CD4-positive, alpha-beta T cell (primary cell): ENCODE data around the gene CYB5R3. TPM values are rescaled to one million over a fixed set of nuclear protein-coding genes. Genes with fewer than 3 reads are reported as not detected.

ENCODE experiments used
- ATAC-seq: fragments of 200-7000 bp; cut with Tn5 transposase; one replicate; pipeline ENCODE4 v1.10.0; 2022; ENCODE audit warnings: mild to moderate bottlenecking; ENCODE audit not compliant: poor library complexity
- CTCF ChIA-PET: fragments of 350-600 bp; sonication (Branson Sonifier 250); formaldehyde crosslinking; loops from one replicate; lab custom pipeline; 2021; ENCODE audit warnings: antibody characterized with exemption, inconsistent platforms; lab: Charles Lee
- POLR2A ChIA-PET: fragments of 350-600 bp; sonication (Branson Sonifier 250); formaldehyde crosslinking; loops from one replicate; lab custom pipeline; 2021; ENCODE audit warnings: antibody characterized with exemption, inconsistent platforms; lab: Charles Lee
- DNase-seq, 14 experiments: peaks; one replicate each; pipeline ENCODE4 v3.0.0-alpha.2; 2013 to 2020; ENCODE audit warnings: mixed read lengths in 2 of 14
- H3K27ac ChIP-seq, 2 donors: one replicate each; pipeline versions ENCODE4 v1.5.1 to v1.7.0; 2013; ENCODE audit warnings: low read length in 2 of 2, low read depth in 1 of 2, mild to moderate bottlenecking in 1 of 2
- H3K27me3 ChIP-seq, 2 experiments: 1 replicate in 1 of 2; 2 replicates in 1 of 2; pipeline versions ENCODE4 v1.6.1 to v1.7.0; 2013; ENCODE audit warnings: low read length in 2 of 2, control low read depth in 1 of 2, mild to moderate bottlenecking in 1 of 2, moderate library complexity in 1 of 2; ENCODE audit not compliant: insufficient read depth in 2 of 2, control insufficient read depth in 1 of 2
- H3K36me3 ChIP-seq: one replicate; pipeline ENCODE4 v1.6.1; 2013; ENCODE audit warnings: low read length, control low read depth; ENCODE audit not compliant: insufficient read depth
- H3K4me1 ChIP-seq: one replicate; pipeline ENCODE4 v1.6.1; 2013; ENCODE audit warnings: low read length, control low read depth; ENCODE audit not compliant: insufficient read depth
- H3K4me3 ChIP-seq: one replicate; pipeline ENCODE4 v1.5.1; 2013; ENCODE audit warnings: mild to moderate bottlenecking, low read length, moderate library complexity
- H3K9me3 ChIP-seq, 2 experiments: 1 replicate in 1 of 2; 2 replicates in 1 of 2; pipeline versions ENCODE4 v1.6.1 to v1.7.0; 2013; ENCODE audit warnings: low read length in 2 of 2, mild to moderate bottlenecking in 2 of 2, control low read depth in 1 of 2, moderate library complexity in 1 of 2; ENCODE audit not compliant: control insufficient read depth in 1 of 2, insufficient read depth in 1 of 2
- H3K27ac Mint-ChIP-seq: one replicate; pipeline ENCODE4 v1.8.0; 2020; ENCODE audit warnings: mixed read lengths
- H3K27me3 Mint-ChIP-seq: one replicate; pipeline ENCODE4 v1.8.0; 2021; ENCODE audit warnings: mixed read lengths
- H3K36me3 Mint-ChIP-seq: one replicate; pipeline ENCODE4 v1.8.0; 2021; ENCODE audit warnings: low read depth, mixed read lengths
- H3K4me1 Mint-ChIP-seq: one replicate; pipeline ENCODE4 v1.8.0; 2021; ENCODE audit warnings: low read depth, mixed read lengths
- H3K4me3 Mint-ChIP-seq: one replicate; pipeline ENCODE4 v1.8.0; 2020; ENCODE audit warnings: mild to moderate bottlenecking, mixed read lengths
- H3K9me3 Mint-ChIP-seq: one replicate; pipeline ENCODE4 v1.8.0; 2020; ENCODE audit warnings: mixed read lengths
- intact Hi-C, 2 experiments: fragments of 100-400 bp; cut with DNase I in 1 of 2; cut with micrococcal nuclease in 1 of 2; formaldehyde crosslinking; loops; one replicate each; pipeline versions ENCODE4 v1.15.1 to v1.9.0; 2023 to 2025; cut with DNase I, micrococcal nuclease
- total RNA-seq, 174 experiments: library from RNA in 2 of 174; stranded (reverse) in 2 of 174; gene quantifications; one replicate each; pipeline ENCODE4 v1.2.3 and lab custom pipeline; 2021 to 2026
- TF ChIP-seq, protein P1 (sequence below): fragments of 200-600 bp; IDR thresholded peaks from one replicate; pipeline ENCODE4 v1.8.0; 2022; ENCODE audit warnings: antibody characterized with exemption, mild to moderate bottlenecking

The CYB5R3 gene
- total RNA-seq, 2 experiments from 2014 or later: 39.8 to 41.2 TPM

DNA sequence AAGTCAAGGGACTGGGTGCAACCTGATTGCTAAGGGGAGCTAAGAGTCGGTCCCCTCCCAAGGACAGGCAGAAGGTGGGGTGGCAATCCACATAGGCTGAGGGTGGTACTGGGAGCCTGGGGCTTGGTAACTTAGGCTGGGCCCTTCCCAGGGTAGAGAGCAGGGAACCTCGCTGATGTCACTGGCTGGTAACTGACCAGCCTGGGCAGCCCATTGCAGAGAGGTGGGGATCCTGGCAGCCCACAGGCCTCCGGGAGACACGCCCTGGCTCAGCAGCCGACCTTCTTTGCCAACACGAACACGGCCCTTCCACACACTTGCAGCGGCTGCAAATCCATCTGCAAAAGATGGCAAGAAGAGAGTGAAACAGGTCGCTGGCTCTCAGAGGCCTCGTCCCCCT, 46.1 kb upstream of the CYB5R3 start:
- Histone ChIP-seq H3K36me3 (no peaks in the 10 kb centered on the region), H3K27ac (no peak overlapping the region), H3K4me1 (no peaks in the 10 kb centered on the region), H3K9me3 (peaks cover 0 to 5% of the 10 kb centered on the region in 2 experiments), H3K4me3 (no peak overlapping the region), H3K27me3 (no peaks in the 10 kb centered on the region)
- no peaks in the 10 kb centered on the region for H3K36me3 Mint-ChIP-seq
- H3K27ac Mint-ChIP-seq: no peak overlapping the region
- ChIA-PET POLR2A (no interaction called here), CTCF (no interaction called here)
- TF ChIP-seq, protein P1, sequence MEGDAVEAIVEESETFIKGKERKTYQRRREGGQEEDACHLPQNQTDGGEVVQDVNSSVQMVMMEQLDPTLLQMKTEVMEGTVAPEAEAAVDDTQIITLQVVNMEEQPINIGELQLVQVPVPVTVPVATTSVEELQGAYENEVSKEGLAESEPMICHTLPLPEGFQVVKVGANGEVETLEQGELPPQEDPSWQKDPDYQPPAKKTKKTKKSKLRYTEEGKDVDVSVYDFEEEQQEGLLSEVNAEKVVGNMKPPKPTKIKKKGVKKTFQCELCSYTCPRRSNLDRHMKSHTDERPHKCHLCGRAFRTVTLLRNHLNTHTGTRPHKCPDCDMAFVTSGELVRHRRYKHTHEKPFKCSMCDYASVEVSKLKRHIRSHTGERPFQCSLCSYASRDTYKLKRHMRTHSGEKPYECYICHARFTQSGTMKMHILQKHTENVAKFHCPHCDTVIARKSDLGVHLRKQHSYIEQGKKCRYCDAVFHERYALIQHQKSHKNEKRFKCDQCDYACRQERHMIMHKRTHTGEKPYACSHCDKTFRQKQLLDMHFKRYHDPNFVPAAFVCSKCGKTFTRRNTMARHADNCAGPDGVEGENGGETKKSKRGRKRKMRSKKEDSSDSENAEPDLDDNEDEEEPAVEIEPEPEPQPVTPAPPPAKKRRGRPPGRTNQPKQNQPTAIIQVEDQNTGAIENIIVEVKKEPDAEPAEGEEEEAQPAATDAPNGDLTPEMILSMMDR: no peak
- no peaks in the 10 kb centered on the region for H3K27me3 Mint-ChIP-seq
- H3K9me3 Mint-ChIP-seq: no peaks in the 10 kb centered on the region
- H3K4me3 Mint-ChIP-seq: no peak overlapping the region
- H3K4me1 Mint-ChIP-seq: no peaks in the 10 kb centered on the region
- intact Hi-C loops: no loop called here
- ATAC-seq: no peak
- no peak for DNase-seq

DNA sequence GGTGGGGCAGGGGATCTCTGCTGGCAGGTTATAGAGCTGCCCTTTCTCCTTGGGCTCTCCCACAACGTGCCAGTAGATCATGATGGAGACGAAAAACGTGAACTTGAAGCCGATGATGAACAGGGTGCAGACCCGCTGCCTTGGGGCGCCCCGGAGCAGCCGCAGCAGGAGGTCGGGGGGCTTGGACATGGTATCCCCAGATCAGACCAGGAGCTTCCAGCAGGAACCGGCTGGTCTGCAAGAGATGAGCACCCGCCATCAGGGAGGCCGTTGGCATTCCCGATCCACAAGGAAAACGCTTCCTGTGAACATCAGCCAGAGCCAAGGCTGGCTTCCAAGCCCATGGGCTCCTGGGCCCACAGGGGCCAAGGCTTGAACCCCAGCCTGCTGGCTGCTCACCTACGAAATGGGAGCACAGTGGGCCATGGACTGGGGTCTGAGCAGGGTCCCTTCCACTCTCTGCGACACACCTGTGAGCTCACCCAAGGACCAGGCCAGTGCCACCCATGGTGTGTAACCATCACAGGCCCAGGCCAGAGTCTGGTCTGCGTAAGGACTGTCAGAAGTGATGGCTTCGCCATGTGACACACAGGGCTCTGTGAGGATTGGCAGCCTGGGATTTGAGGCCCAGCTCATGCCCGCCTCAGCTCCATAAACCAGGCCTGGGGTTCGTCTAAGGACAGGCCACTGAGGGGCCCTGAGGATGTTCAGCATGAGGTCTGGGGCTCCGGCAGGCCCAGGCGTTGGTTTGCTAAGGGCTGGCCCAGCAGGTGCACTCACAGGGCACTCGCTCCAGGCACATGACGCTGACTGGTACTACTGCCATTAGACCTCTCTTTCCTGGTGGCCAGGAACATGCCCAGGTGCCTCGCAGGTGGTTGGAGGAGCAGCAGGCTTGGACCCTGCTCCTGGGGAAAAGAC, 44.8 kb upstream of the CYB5R3 start:
- TF ChIP-seq, protein P1: no peak
- ChIA-PET CTCF (no interaction called here), POLR2A (no interaction called here)
- no peak for ATAC-seq
- peaks cover 0 to 5% of the 10 kb centered on the region in 2 experiments for H3K9me3 ChIP-seq
- Mint-ChIP-seq H3K27me3 (no peaks in the 10 kb centered on the region), H3K4me1 (no peaks in the 10 kb centered on the region), H3K9me3 (no peaks in the 10 kb centered on the region), H3K27ac (no peak overlapping the region), H3K36me3 (no peaks in the 10 kb centered on the region), H3K4me3 (no peak overlapping the region)
- no peak overlapping the region for H3K27ac ChIP-seq
- H3K36me3 ChIP-seq: no peaks in the 10 kb centered on the region
- H3K4me1 ChIP-seq: no peaks in the 10 kb centered on the region
- H3K4me3 ChIP-seq: no peak overlapping the region
- DNase-seq: no peak
- intact Hi-C loops: no loop called here
- H3K27me3 ChIP-seq: no peaks in the 10 kb centered on the region

DNA sequence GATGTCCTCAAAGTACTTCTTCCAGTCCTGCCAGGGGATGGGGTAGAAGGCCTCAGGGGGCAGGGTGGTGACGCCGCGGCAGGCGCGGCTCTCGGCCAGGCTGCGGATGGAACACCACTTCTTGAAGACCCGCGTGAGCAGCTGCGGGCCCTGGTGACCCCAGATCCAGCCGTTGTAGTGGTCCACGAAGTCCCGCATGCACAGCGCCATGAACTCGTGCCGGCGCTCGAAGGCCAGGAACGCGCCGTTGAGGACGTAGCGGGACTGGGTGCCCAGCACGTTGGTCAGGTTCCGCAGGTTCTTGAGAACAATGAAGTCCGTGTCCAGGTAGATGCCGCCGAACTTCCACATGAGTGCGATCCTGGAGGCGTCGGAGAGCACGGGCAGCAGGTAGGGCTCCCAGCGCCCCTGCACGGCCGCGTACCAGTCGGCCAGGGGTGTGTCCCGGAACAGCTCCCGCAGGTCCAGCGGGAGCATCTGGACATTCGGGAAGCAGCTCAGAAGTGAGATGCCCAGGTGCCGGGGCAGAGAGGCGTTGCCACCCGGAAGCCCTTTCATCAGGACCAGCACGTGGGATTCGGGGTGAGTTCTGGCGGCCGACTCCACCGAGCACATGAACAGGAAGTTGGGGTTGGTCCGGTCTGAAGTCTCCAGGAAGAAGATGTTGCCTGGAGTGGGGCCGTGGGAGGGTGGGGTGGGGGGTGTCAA, 44.0 kb upstream of the CYB5R3 start:
- POLR2A ChIA-PET: no interaction called here
- TF ChIP-seq, protein P1: no peak
- H3K27me3 Mint-ChIP-seq: no peaks in the 10 kb centered on the region

More for the DNA sequence above, 44.0 kb upstream of the CYB5R3 start:
- Histone ChIP-seq H3K27ac (no peak overlapping the region), H3K27me3 (no peaks in the 10 kb centered on the region), H3K4me3 (no peak overlapping the region), H3K9me3 (peaks cover 0 to 5% of the 10 kb centered on the region in 2 experiments), H3K36me3 (no peaks in the 10 kb centered on the region), H3K4me1 (no peaks in the 10 kb centered on the region)
- no peaks in the 10 kb centered on the region for H3K4me1 Mint-ChIP-seq
- CTCF ChIA-PET: no interaction called here
- DNase-seq: no peak
- no peaks in the 10 kb centered on the region for H3K9me3 Mint-ChIP-seq
- no peaks in the 10 kb centered on the region for H3K36me3 Mint-ChIP-seq
- no peak overlapping the region for H3K27ac Mint-ChIP-seq
- intact Hi-C loops: no loop called here
- no peak overlapping the region for H3K4me3 Mint-ChIP-seq
- ATAC-seq: no peak
